Activated B cell treated with CpG ODN at 0.5 μM for 24 hours (primary cell): Measurements from ENCODE around the gene XIRP1. TPM values are rescaled to one million over a fixed set of nuclear protein-coding genes. Genes with fewer than 3 reads are reported as not detected.
A peak's percentile ranks its signal among the peaks of the same experiment; 100 is the strongest.
"Not testable (repeated sequence)": the region's sequence is repeated elsewhere in the genome, so short reads cannot be mapped to it uniquely, and the experiment has no call there.

Experiments
- ATAC-seq: fragments of 200-7000 bp; cut with Tn5 transposase; one replicate; pipeline ENCODE4 v1.10.0; 2021; ENCODE audit warnings: low read depth, mild to moderate bottlenecking, moderate library complexity
- CTCF ChIA-PET: fragments of 350-600 bp; sonication (Branson Sonifier 250); formaldehyde crosslinking; loops from one replicate; lab custom pipeline; 2021; ENCODE audit warnings: antibody characterized with exemption; lab: Charles Lee
- POLR2A ChIA-PET: fragments of 350-600 bp; sonication (Branson Sonifier 250); formaldehyde crosslinking; loops from one replicate; lab custom pipeline; 2021; ENCODE audit warnings: antibody characterized with exemption; lab: Charles Lee
- DNase-seq: peaks from one replicate; pipeline ENCODE4 v3.0.0; 2022
- H3K27ac Mint-ChIP-seq: one replicate; pipeline ENCODE4 v1.8.0; 2020; ENCODE audit warnings: mixed read lengths
- H3K27me3 Mint-ChIP-seq: one replicate; pipeline ENCODE4 v1.8.0; 2021; ENCODE audit warnings: mixed read lengths
- H3K36me3 Mint-ChIP-seq: one replicate; pipeline ENCODE4 v1.8.0; 2021; ENCODE audit warnings: low read depth, mixed read lengths
- H3K4me1 Mint-ChIP-seq: one replicate; pipeline ENCODE4 v1.8.0; 2021; ENCODE audit warnings: mixed read lengths
- H3K4me3 Mint-ChIP-seq: one replicate; pipeline ENCODE4 v1.8.0; 2020; ENCODE audit warnings: mild to moderate bottlenecking, mixed read lengths
- H3K9me3 Mint-ChIP-seq: one replicate; pipeline ENCODE4 v1.8.0; 2020; ENCODE audit warnings: mixed read lengths
- CTCF ChIP-seq: fragments of 200-600 bp; IDR thresholded peaks from one replicate; pipeline ENCODE4 v1.8.0; 2022; ENCODE audit warnings: antibody characterized with exemption, mild to moderate bottlenecking
- intact Hi-C: fragments of 100-400 bp; cut with micrococcal nuclease; formaldehyde crosslinking; loops from one replicate; pipeline ENCODE4 v1.15.1; 2024
- total RNA-seq: library from RNA; stranded (reverse); gene quantifications from 2 replicates; pipeline ENCODE4 v1.2.3, GENCODE V29; 2022

XIRP1 gene
- total RNA-seq, 1 donor from 2014 or later, result 0.60 TPM

GRCh38 chr3:39232859-39233258, 40.5 kb upstream of the XIRP1 start:
- H3K4me1 Mint-ChIP-seq, result peaks cover 30% of the 10 kb centered on the region
- CTCF ChIA-PET, result no interaction called here

GRCh38 chr3:39230453-39230852, 38.1 kb upstream of the XIRP1 start:
- ChIA-PET POLR2A (no interaction called here), CTCF (no interaction called here)
- intact Hi-C loops, result no loop called here
- no peaks in the 10 kb centered on the region for H3K9me3 Mint-ChIP-seq
- no peak for TF ChIP-seq CTCF
- H3K27me3 Mint-ChIP-seq, result no peaks in the 10 kb centered on the region
- ATAC-seq, result no peak
- peaks cover 40% of the 10 kb centered on the region for H3K4me1 Mint-ChIP-seq
- no peak for DNase-seq
- H3K27ac Mint-ChIP-seq, result no peak overlapping the region
- H3K36me3 Mint-ChIP-seq, result no peaks in the 10 kb centered on the region
- H3K4me3 Mint-ChIP-seq, result no peak overlapping the region

More at GRCh38 chr3:39232859-39233258, 40.5 kb upstream of the XIRP1 start:
- no peaks in the 10 kb centered on the region for H3K27me3 Mint-ChIP-seq
- ATAC-seq (no peak), DNase-seq (no peak)
- intact Hi-C loops, result loop anchor here (2.0 kb wide), 1 partner anchor 16 kb away; no protein-coding TSS in a partner anchor
- no peaks in the 10 kb centered on the region for H3K36me3 Mint-ChIP-seq
- no peaks in the 10 kb centered on the region for H3K9me3 Mint-ChIP-seq
- H3K4me3 Mint-ChIP-seq, result no peak overlapping the region
- H3K27ac Mint-ChIP-seq, result no peak overlapping the region
- no peak for TF ChIP-seq CTCF
- POLR2A ChIA-PET, result interaction anchor here (0.7 kb wide), 1 partner anchor 9 kb away, joined by 3 read pairs; no protein-coding TSS in a partner anchor

- ChIA-PET CTCF (interaction anchor here (0.9 to 1.2 kb wide), 2 partner anchors 37 to 60 kb away, joined by 4 read pairs; no protein-coding TSS in a partner anchor), POLR2A (interaction anchor here (0.5 kb wide), 1 partner anchor 20 kb away, joined by 4 read pairs; no protein-coding TSS in a partner anchor)
- H3K36me3 Mint-ChIP-seq, result no peaks in the 10 kb centered on the region
- no peak overlapping the region for H3K4me3 Mint-ChIP-seq
- intact Hi-C loops, result no loop called here
- H3K27ac Mint-ChIP-seq, result no peak overlapping the region
- H3K9me3 Mint-ChIP-seq, result no peaks in the 10 kb centered on the region
- no peak for TF ChIP-seq CTCF
- peaks cover 30% of the 10 kb centered on the region for H3K4me1 Mint-ChIP-seq
- no peaks in the 10 kb centered on the region for H3K27me3 Mint-ChIP-seq
- ATAC-seq (no peak), DNase-seq (no peak)
Measured at GRCh38 chr3:39228496-39228895, 36.1 kb upstream of the XIRP1 start.

GRCh38 chr3:39227596-39227995, 35.2 kb upstream of the XIRP1 start:
- intact Hi-C loops, H3K27ac Mint-ChIP-seq, H3K27me3 Mint-ChIP-seq, H3K36me3 Mint-ChIP-seq, POLR2A ChIA-PET, ATAC-seq, H3K9me3 Mint-ChIP-seq, H3K4me3 Mint-ChIP-seq, DNase-seq, CTCF ChIA-PET: not testable (repeated sequence)
- H3K4me1 Mint-ChIP-seq, result peaks cover 21% of the 10 kb centered on the region

- Mint-ChIP-seq H3K4me1 (peaks cover 15% of the 10 kb centered on the region), H3K27ac (no peak overlapping the region), H3K4me3 (peak overlapping the region; percentile 11), H3K27me3 (no peaks in the 10 kb centered on the region), H3K9me3 (no peaks in the 10 kb centered on the region), H3K36me3 (no peaks in the 10 kb centered on the region)
- POLR2A ChIA-PET, result interaction anchor here (0.5 to 1.6 kb wide), 3 partner anchors 9 to 24 kb away, joined by 3 to 5 read pairs (median 4); no protein-coding TSS in a partner anchor
- intact Hi-C loops, result loop anchor here (1.0 kb wide), 1 partner anchor 10 kb away; no protein-coding TSS in a partner anchor
- no peak for TF ChIP-seq CTCF
- CTCF ChIA-PET, result interaction anchor here (1.3 kb wide), 1 partner anchor 62 kb away, joined by 3 read pairs; no protein-coding TSS in a partner anchor
- no peak for DNase-seq
- ATAC-seq, result no peak
Measured at GRCh38 chr3:39226106-39226741, 33.8 kb upstream of the XIRP1 start.
